ENCODE data around the gene TRIM3.
A peak's percentile ranks its signal among the peaks of the same experiment; 100 is the strongest.
"Not testable (repeated sequence)": the region's sequence is repeated elsewhere in the genome, so short reads cannot be mapped to it uniquely, and the experiment has no call there.

Gene TRIM3

GRCh38 chr11:6473451-6474412 lies at the start of gene TRIM3:
TSS of gene TRIM3 (minus strand) at chr11:6473941. CDS start at chr11:6465695, 8,246 bp downstream.
- peak; percentile 71 for DNase-seq (ENCODE audit: low spot score)

- DNase-seq (ENCODE audit: low spot score) = no peak
Measured at GRCh38 chr11:6523253-6523652, 49.5 kb upstream of the TRIM3 start.

- not testable (repeated sequence) for DNase-seq (ENCODE audit: low spot score)
Measured at GRCh38 chr11:6521946-6522345, 48.2 kb upstream of the TRIM3 start.

GRCh38 chr11:6520265-6520664 lies 46.5 kb upstream of the TRIM3 start:
- DNase-seq (ENCODE audit: low spot score) = no peak

- DNase-seq (ENCODE audit: low spot score) = no peak
Measured at GRCh38 chr11:6516865-6517264, 43.1 kb upstream of the TRIM3 start.

GRCh38 chr11:6505577-6506240 lies 32.0 kb upstream of the TRIM3 start:
- peak; percentile 28 for DNase-seq (ENCODE audit: low spot score)

- DNase-seq (ENCODE audit: low spot score) = no peak
Measured at GRCh38 chr11:6504166-6504565, 30.4 kb upstream of the TRIM3 start.

- DNase-seq (ENCODE audit: low spot score) = no peak
Measured at GRCh38 chr11:6502382-6502781, 28.6 kb upstream of the TRIM3 start.

- no peak for DNase-seq (ENCODE audit: low spot score)
Measured at GRCh38 chr11:6498544-6498943, 24.8 kb upstream of the TRIM3 start.

- DNase-seq (ENCODE audit: low spot score) = no peak
Measured at GRCh38 chr11:6498121-6498520, 24.4 kb upstream of the TRIM3 start.

- DNase-seq (ENCODE audit: low spot score) = no peak
Measured at GRCh38 chr11:6497069-6497839, 23.5 kb upstream of the TRIM3 start, which contains the start of gene DNHD1. TSS of gene DNHD1 (plus strand) at chr11:6497280. CDS start at chr11:6498216, 936 bp downstream.

GRCh38 chr11:6489306-6489705 lies 15.6 kb upstream of the TRIM3 start:
- no peak for DNase-seq (ENCODE audit: low spot score)

- DNase-seq (ENCODE audit: low spot score) = no peak
Measured at GRCh38 chr11:6488821-6489220, 15.1 kb upstream of the TRIM3 start.

- DNase-seq (ENCODE audit: low spot score) = no peak
Measured at GRCh38 chr11:6488342-6488741, 14.6 kb upstream of the TRIM3 start.

- DNase-seq (ENCODE audit: low spot score) = no peak
Measured at GRCh38 chr11:6486938-6487337, 13.2 kb upstream of the TRIM3 start.

- no peak for DNase-seq (ENCODE audit: low spot score)
Measured at GRCh38 chr11:6486256-6486655, 12.5 kb upstream of the TRIM3 start.

- DNase-seq (ENCODE audit: low spot score) = no peak
Measured at GRCh38 chr11:6485661-6486060, 11.9 kb upstream of the TRIM3 start.

GRCh38 chr11:6483015-6483414 lies 9.3 kb upstream of the TRIM3 start:
- no peak for DNase-seq (ENCODE audit: low spot score)

GRCh38 chr11:6482441-6482840 lies 8.7 kb upstream of the TRIM3 start:
- no peak for DNase-seq (ENCODE audit: low spot score)

GRCh38 chr11:6481924-6482275 lies 8.2 kb upstream of the TRIM3 start:
- no peak for DNase-seq (ENCODE audit: low spot score)

- DNase-seq (ENCODE audit: low spot score) = peak; percentile 94
Measured at GRCh38 chr11:6481012-6481923, 7.5 kb upstream of the TRIM3 start, which contains the start of the genes ARFIP2 and TIMM10B. TSS of gene ARFIP2 (minus strand) at chr11:6481331. CDS start at chr11:6480421, 910 bp downstream. TSS of gene TIMM10B (plus strand) at chr11:6481501. CDS start at chr11:6481517, 16 bp downstream.

Measured in CD4-positive, alpha-beta T cell treated with Interleukin-15 for 4 hours (primary cell).